HEK293 (cell line): ENCODE data around the gene ITPRIPL1.

Source experiments
- CTCF ChIA-PET: fragments of 350-600 bp; formaldehyde crosslinking; extraction: SDS; loops from one replicate; lab custom pipeline; 2021; ENCODE audit warnings: antibody characterized with exemption; lab: Yijun Ruan, JAX
- POLR2A ChIA-PET: fragments of 300-600 bp; formaldehyde crosslinking; extraction: SDS; loops from one replicate; lab custom pipeline; 2020; ENCODE audit warnings: antibody characterized with exemption, inconsistent platforms; lab: Yijun Ruan, JAX
- H3K27ac ChIP-seq: fragments of 200-500 bp; sonication (Bioruptor generic); 2 replicates; pipeline ENCODE4 v1.5.1; 2014; ENCODE audit warnings: low read depth, low read length, control low read depth, inconsistent platforms; ENCODE audit errors: extremely low read depth
- H3K36me3 ChIP-seq, 2 experiments: fragments of 200-500 bp in 1 of 2; sonication (Bioruptor generic) in 1 of 2; 1 replicate in 1 of 2; 2 replicates in 1 of 2; pipeline ENCODE4 v1.5.1; 2014 to 2017; ENCODE audit warnings: inconsistent platforms in 2 of 2, low read length in 2 of 2; ENCODE audit not compliant: control insufficient read depth in 2 of 2, insufficient read depth in 1 of 2
- H3K4me1 ChIP-seq: fragments of 200-500 bp; sonication (Bioruptor generic); 2 replicates; pipeline ENCODE4 v1.5.1; 2014; ENCODE audit warnings: mild to moderate bottlenecking, low read length, inconsistent platforms; ENCODE audit not compliant: control insufficient read depth, insufficient read depth
- H3K4me3 ChIP-seq: 2 replicates; pipeline ENCODE4 v1.5.1; 2011; ENCODE audit warnings: low read depth, mild to moderate bottlenecking, control low read depth, low read length, moderate library complexity
- H3K9me3 ChIP-seq: fragments of 200-500 bp; sonication (Bioruptor generic); 2 replicates; pipeline ENCODE4 v1.5.1; 2014; ENCODE audit warnings: low read depth, low read length, inconsistent platforms; ENCODE audit not compliant: control insufficient read depth, insufficient read depth
- EGR2 ChIP-seq: fragments of 450-650 bp; formaldehyde crosslinking; IDR thresholded peaks from 2 replicates; pipeline ENCODE4 v1.5.1; 2016; ENCODE audit warnings: low read depth, missing biosample characterization, missing genetic modification characterization
- HOXC10 ChIP-seq: sonication (generic); formaldehyde crosslinking; IDR thresholded peaks from 2 replicates; pipeline ENCODE4 v1.8.1; 2023; ENCODE audit warnings: mild to moderate bottlenecking, missing genetic modification reagents
- KLF1 ChIP-seq: fragments of 450-650 bp; formaldehyde crosslinking; IDR thresholded peaks from 2 replicates; pipeline ENCODE4 v1.5.1; 2016; ENCODE audit warnings: missing biosample characterization, missing genetic modification characterization
- PATZ1 ChIP-seq: fragments of 450-650 bp; formaldehyde crosslinking; IDR thresholded peaks from 2 replicates; pipeline ENCODE4 v1.5.1; 2016; ENCODE audit warnings: missing biosample characterization, missing genetic modification characterization
- PBX3 ChIP-seq: sonication (generic); formaldehyde crosslinking; IDR thresholded peaks from 2 replicates; pipeline ENCODE4 v1.8.1; 2022; ENCODE audit warnings: mild to moderate bottlenecking, moderate library complexity, missing genetic modification reagents
- PRDM1 ChIP-seq: fragments of 450-650 bp; formaldehyde crosslinking; IDR thresholded peaks from 2 replicates; pipeline ENCODE4; 2016; ENCODE audit warnings: missing biosample characterization, missing genetic modification characterization
- ZBTB44 ChIP-seq: fragments of 450-650 bp; IDR thresholded peaks from 2 replicates; pipeline ENCODE4 v1.5.1; 2018; ENCODE audit warnings: missing biosample characterization, mild to moderate bottlenecking, missing genetic modification characterization
- ZBTB7A ChIP-seq: fragments of 450-650 bp; formaldehyde crosslinking; IDR thresholded peaks from 2 replicates; pipeline ENCODE4 v1.5.1; 2016; ENCODE audit warnings: low read depth, missing biosample characterization, missing genetic modification characterization
- ZFHX2 ChIP-seq: fragments of 450-650 bp; formaldehyde crosslinking; conservative IDR thresholded peaks from 2 replicates; pipeline ENCODE4 v1.5.1; 2016; ENCODE audit warnings: missing biosample characterization, missing genetic modification characterization
- ZFP3 ChIP-seq: fragments of 450-650 bp; formaldehyde crosslinking; IDR thresholded peaks from 2 replicates; pipeline ENCODE4 v1.5.1; 2016; ENCODE audit warnings: low read depth, missing biosample characterization, missing genetic modification characterization
- ZNF112 ChIP-seq: fragments of 450-650 bp; formaldehyde crosslinking; IDR thresholded peaks from 2 replicates; pipeline ENCODE4 v1.5.0; 2017; ENCODE audit warnings: missing biosample characterization, missing genetic modification characterization
- ZNF132 ChIP-seq: fragments of 450-650 bp; formaldehyde crosslinking; IDR thresholded peaks from 2 replicates; pipeline ENCODE4 v1.5.1; 2017; ENCODE audit warnings: missing biosample characterization, missing genetic modification characterization, borderline replicate concordance
- ZNF2 ChIP-seq: fragments of 450-650 bp; formaldehyde crosslinking; IDR thresholded peaks from 2 replicates; pipeline ENCODE4 v1.5.1; 2016; ENCODE audit warnings: missing biosample characterization, missing genetic modification characterization
- ZNF24 ChIP-seq: fragments of 450-650 bp; formaldehyde crosslinking; IDR thresholded peaks from 2 replicates; pipeline ENCODE4 v1.5.1; 2016; ENCODE audit warnings: missing biosample characterization, missing genetic modification characterization
- ZNF280D ChIP-seq: fragments of 450-650 bp; formaldehyde crosslinking; IDR thresholded peaks from 2 replicates; pipeline ENCODE4 v1.5.1; 2016; ENCODE audit warnings: missing biosample characterization, missing genetic modification characterization
- ZNF302 ChIP-seq: fragments of 450-650 bp; formaldehyde crosslinking; IDR thresholded peaks from 2 replicates; pipeline ENCODE4 v1.5.1; 2016; ENCODE audit warnings: missing biosample characterization, missing genetic modification characterization, low read depth
- ZNF341 ChIP-seq: fragments of 450-650 bp; formaldehyde crosslinking; IDR thresholded peaks from 2 replicates; pipeline ENCODE4; 2016; ENCODE audit warnings: low read depth, missing biosample characterization, missing genetic modification characterization
- ZNF37A ChIP-seq: fragments of 450-650 bp; IDR thresholded peaks from 2 replicates; pipeline ENCODE4 v1.5.1; 2018; ENCODE audit warnings: missing biosample characterization, missing genetic modification characterization
- ZNF398 ChIP-seq: fragments of 450-650 bp; formaldehyde crosslinking; IDR thresholded peaks from 2 replicates; pipeline ENCODE4 v1.5.1; 2017; ENCODE audit warnings: missing biosample characterization, missing genetic modification characterization
- ZNF544 ChIP-seq: fragments of 450-650 bp; formaldehyde crosslinking; IDR thresholded peaks from 2 replicates; pipeline ENCODE4 v1.5.0; 2017; ENCODE audit warnings: missing biosample characterization, missing genetic modification characterization
- ZNF585B ChIP-seq: fragments of 450-650 bp; formaldehyde crosslinking; IDR thresholded peaks from 2 replicates; pipeline ENCODE4 v1.5.1; 2016; ENCODE audit warnings: missing biosample characterization, missing genetic modification characterization
- ZNF596 ChIP-seq: fragments of 450-650 bp; IDR thresholded peaks from 2 replicates; pipeline ENCODE4 v1.5.0; 2018; ENCODE audit warnings: missing biosample characterization, mild to moderate bottlenecking, missing genetic modification characterization, moderate library complexity
- ZNF610 ChIP-seq: fragments of 450-650 bp; formaldehyde crosslinking; IDR thresholded peaks from 2 replicates; pipeline ENCODE4 v1.5.1; 2016; ENCODE audit warnings: missing biosample characterization, missing genetic modification characterization, borderline replicate concordance
- ZNF623 ChIP-seq: fragments of 450-650 bp; formaldehyde crosslinking; IDR thresholded peaks from 2 replicates; pipeline ENCODE4 v1.5.1; 2016; ENCODE audit warnings: missing biosample characterization, missing genetic modification characterization
- ZNF677 ChIP-seq: fragments of 450-650 bp; IDR thresholded peaks from 2 replicates; pipeline ENCODE4 v1.5.0; 2018; ENCODE audit warnings: missing biosample characterization, mild to moderate bottlenecking, missing genetic modification characterization, moderate library complexity
- ZSCAN23 ChIP-seq: fragments of 450-650 bp; formaldehyde crosslinking; IDR thresholded peaks from 2 replicates; pipeline ENCODE4 v1.5.1; 2016; ENCODE audit warnings: missing biosample characterization, missing genetic modification characterization

ITPRIPL1 gene

GRCh38 chr2:96347395-96347794 is 22.3 kb downstream of the ITPRIPL1 start:
- CTCF ChIA-PET: no interaction called here
- Histone ChIP-seq H3K9me3 (no peaks in the 10 kb centered on the region), H3K4me1 (peaks cover 3% of the 10 kb centered on the region), H3K27ac (no peak overlapping the region), H3K36me3 (peaks cover 72 to 94% of the 10 kb centered on the region in 2 experiments), H3K4me3 (no peak overlapping the region)
- TF ChIP-seq EGR2 (tag by site-specific recombination): peak; percentile 87
- peak; percentile 71 for TF ChIP-seq ZFHX2
- TF ChIP-seq ZNF398 (tag by site-specific recombination): no peak
- no peak for TF ChIP-seq ZNF24
- POLR2A ChIA-PET: interaction anchor here (1.1 kb wide), 1 partner anchor 12 kb away, joined by 3 read pairs; the partner anchor contains the start of gene NCAPH

- CTCF ChIA-PET: interaction anchor here (0.6 to 1.4 kb wide), 4 partner anchors 17 to 64 kb away, joined by 3 to 5 read pairs (median 4); no protein-coding TSS in a partner anchor
- POLR2A ChIA-PET: interaction anchor here (1.3 to 2.3 kb wide), 3 partner anchors 11 to 156 kb away, joined by 3 to 7 read pairs (median 5); partner anchors contain the start of gene SNRNP200
- H3K4me3 ChIP-seq: no peak overlapping the region
- peaks cover 46 to 94% of the 10 kb centered on the region in 2 experiments for H3K36me3 ChIP-seq
- no peak overlapping the region for H3K27ac ChIP-seq
- peaks cover 7% of the 10 kb centered on the region for H3K4me1 ChIP-seq
- no peaks in the 10 kb centered on the region for H3K9me3 ChIP-seq
- peak; percentile 74 for TF ChIP-seq ZFHX2
- no peak for TF ChIP-seq ZBTB44
- TF ChIP-seq ZNF544 (tag by site-specific recombination): no peak
- TF ChIP-seq PRDM1 (tag by site-specific recombination): no peak
- peak; percentile 39; the same call in 1 of the 2 replicates for TF ChIP-seq KLF1
- TF ChIP-seq ZNF302: no peak
- TF ChIP-seq ZNF2 (tag by site-specific recombination): no peak
- no peak for TF ChIP-seq ZNF37A (tag by site-specific recombination)
- TF ChIP-seq ZNF341 (tag by site-specific recombination): no peak
- no peak for TF ChIP-seq ZNF623 (tag by site-specific recombination)
- no peak for TF ChIP-seq ZNF112
- no peak for TF ChIP-seq ZSCAN23
- no peak for TF ChIP-seq HOXC10 (CRISPR knock-in tag)
- TF ChIP-seq ZNF596 (tag by site-specific recombination): no peak
- TF ChIP-seq ZNF610: no peak
- no peak for TF ChIP-seq ZFP3 (tag by site-specific recombination)
- TF ChIP-seq ZNF132 (tag by site-specific recombination): no peak
- no peak for TF ChIP-seq ZBTB7A (tag by site-specific recombination)
- no peak for TF ChIP-seq ZNF585B
- TF ChIP-seq PBX3 (CRISPR knock-in tag): no peak
- TF ChIP-seq ZNF677 (tag by site-specific recombination): no peak
- TF ChIP-seq ZNF280D (tag by site-specific recombination): no peak
- no peak for TF ChIP-seq PATZ1
Measured at GRCh38 chr2:96353032-96353561, 28.0 kb downstream of the ITPRIPL1 start.
